ENCODE results near the gene SGCB. TPM values are rescaled to one million over a fixed set of nuclear protein-coding genes. Genes with fewer than 3 reads are reported as not detected.
"Not testable (repeated sequence)": the region's sequence is repeated elsewhere in the genome, so short reads cannot be mapped to it uniquely, and the experiment has no call there.

SGCB gene, protein sequence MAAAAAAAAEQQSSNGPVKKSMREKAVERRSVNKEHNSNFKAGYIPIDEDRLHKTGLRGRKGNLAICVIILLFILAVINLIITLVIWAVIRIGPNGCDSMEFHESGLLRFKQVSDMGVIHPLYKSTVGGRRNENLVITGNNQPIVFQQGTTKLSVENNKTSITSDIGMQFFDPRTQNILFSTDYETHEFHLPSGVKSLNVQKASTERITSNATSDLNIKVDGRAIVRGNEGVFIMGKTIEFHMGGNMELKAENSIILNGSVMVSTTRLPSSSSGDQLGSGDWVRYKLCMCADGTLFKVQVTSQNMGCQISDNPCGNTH
- 29.4 TPM for total RNA-seq

DNA sequence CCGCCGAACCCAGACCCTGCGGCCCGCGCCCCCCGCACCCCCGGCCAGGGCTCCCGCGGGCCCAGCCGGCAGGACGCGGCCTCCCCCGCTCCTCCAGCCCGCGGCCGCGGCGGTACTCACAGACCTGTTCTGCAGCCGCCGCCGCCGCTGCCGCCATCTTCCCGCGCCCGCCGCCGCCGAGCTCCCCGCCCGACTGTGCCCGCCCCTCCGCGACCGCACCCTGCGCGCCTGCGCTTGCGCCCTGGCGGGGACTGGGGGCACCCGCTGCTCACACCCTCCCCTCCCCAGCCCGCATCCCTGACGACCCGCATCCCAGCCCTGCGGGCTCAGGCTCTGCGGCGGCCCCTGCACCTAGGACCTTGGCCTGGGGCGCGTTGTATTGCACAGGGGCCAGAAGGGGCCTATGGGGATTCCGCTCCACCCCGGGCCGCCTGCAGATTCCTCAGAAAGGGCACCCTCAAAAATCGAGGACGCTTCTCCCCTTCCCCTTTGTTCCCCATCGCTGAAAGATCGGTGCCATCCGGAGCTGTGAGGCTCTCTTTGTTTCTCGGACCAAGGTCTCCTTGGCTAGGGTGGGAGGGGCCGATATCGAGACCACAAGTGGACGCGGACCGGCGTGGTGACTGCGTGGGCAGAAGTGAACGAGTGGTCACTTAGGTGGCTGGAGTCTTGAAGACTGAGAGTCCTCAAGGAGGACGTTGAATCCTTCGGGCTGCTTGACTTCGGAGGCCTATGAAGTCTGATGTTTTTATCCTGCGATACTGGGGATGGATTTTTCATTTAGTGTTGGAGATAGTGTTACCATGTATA, at the start of gene SGCB:
Gene SGCB (minus strand): TSS at position 197 of the 810 bp plus-strand sequence. CDS start 40 bp downstream, at position 157.
- peak; percentile 77 for DNase-seq (ENCODE audit: low spot score)

DNA sequence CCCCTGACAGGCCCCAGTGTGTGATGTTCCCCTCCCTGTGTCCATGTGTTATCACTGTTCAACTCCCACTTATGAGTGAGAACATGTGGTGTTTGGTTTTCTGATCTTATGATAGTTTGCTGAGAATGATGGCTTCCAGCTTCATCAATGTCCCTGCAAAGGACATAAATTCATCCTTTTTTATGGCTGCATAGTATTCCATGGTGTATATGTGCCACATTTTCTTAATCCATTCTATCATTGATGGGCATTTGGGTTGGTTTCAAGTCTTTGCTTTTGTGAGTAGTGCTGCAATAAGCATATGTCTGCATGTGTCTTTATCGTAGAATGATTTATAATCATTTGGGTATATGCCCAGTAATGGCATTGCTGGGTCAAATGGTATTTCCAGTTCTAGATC, 48.3 kb upstream of the SGCB start:
- DNase-seq (ENCODE audit: low spot score), result not testable (repeated sequence)

DNA sequence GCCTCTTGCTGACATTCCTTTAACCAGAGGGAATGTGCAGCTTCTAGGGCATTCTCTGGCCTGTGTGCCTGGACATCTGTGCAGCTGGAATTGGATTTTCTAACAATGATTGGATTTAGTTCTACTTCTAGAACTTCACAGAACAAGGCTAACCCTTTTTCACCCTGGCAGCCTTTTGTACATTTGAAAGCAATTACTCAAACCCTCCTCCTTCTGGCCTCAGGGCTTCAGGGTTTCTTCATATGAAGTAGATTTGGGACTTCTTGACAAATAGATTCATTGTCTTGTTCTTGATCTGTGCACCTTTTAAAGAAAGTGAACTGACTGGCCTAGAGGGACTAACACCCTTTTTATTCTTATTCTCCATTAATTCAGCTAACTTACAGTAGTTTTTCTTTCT, 43.1 kb upstream of the SGCB start:
- DNase-seq (ENCODE audit: low spot score), result no peak

DNA sequence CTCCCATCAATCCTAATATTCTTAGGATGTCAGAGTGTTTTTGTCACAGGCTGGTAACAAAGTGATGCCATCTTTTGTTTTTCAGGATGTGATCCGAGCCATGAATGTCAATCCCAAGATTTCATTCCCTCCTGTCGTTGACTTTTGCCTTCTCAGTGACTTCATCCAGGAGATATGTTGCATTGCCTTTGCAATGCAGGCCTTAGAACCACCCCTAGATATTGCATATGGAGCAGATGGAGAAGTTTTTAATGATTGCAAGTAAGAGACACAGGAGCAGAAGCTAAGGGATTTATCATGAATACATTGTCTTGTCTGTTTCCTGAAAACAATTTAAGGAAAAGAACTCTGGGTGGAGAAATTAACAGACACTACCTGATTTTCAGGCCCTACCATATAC, 41.6 kb upstream of the SGCB start:
- DNase-seq (ENCODE audit: low spot score), result no peak

- DNase-seq (ENCODE audit: low spot score), result no peak
Measured at GRCh38 chr4:52076731-52077130, 38.6 kb upstream of the SGCB start.

DNA sequence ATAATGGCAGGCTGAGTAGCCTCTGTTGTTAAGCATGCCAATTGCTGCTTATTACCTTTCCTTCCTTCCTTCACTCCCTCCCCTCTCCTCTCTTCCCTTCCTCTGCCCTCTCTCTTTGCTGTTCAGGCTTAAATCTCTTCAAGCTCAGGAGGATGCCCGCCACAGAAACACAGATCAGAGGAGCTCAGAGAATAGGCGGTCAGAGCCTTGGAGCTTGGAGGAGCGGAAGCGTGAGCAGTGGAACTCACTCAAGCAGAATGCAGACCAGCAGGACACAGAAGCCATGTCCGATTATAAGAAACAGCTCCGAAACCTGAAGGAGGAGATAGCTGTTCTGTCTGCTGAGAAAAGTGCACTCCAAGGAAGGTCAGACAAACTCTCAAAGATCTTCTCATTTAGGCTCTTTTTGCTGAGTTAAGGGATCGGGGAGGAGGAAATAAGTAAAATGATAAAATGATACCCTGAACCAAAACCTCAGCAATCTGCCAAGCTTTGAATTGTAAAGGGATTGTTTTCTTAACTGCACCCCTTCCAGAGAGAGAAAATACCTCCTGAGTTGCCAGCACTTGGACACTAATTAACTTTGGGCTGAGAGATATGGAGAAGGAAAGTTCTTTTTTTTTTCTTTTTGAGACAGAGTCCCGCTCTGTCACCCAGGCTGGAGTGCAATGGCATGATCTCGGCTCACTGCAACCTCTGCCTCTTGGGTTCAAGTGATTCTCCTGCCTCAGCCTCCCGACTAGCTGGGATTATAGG, 33.9 kb upstream of the SGCB start:
- DNase-seq (ENCODE audit: low spot score), result no peak

- DNase-seq (ENCODE audit: low spot score), result no peak
Measured at GRCh38 chr4:52069571-52069970, 31.5 kb upstream of the SGCB start.

- DNase-seq (ENCODE audit: low spot score), result no peak
Measured at GRCh38 chr4:52059372-52059771, 21.3 kb upstream of the SGCB start.

GRCh38 chr4:52058275-52058674, 20.2 kb upstream of the SGCB start:
- no peak for DNase-seq (ENCODE audit: low spot score)

GRCh38 chr4:52057196-52057595, 19.1 kb upstream of the SGCB start:
- DNase-seq (ENCODE audit: low spot score), result no peak

DNA sequence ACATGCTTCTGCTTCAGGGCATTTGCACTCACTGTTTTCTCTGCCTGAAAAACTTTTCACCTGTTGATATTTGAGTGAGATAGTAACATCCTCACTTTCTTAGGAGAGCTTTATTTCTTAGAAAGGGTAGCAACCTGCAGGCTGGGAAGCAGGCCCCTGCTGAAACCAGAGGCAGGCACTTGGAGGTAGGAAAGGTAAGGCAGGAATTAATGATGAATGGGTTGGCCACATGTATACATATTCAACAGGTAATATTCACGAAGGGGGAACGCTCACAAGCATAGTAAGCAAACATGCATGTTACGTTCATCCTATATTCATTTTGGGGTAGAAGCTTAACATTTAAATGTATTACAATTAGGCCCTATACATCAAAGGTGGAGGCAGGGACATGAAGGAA, 16.2 kb upstream of the SGCB start:
- DNase-seq (ENCODE audit: low spot score), result no peak

GRCh38 chr4:52052475-52052780, 14.3 kb upstream of the SGCB start:
- DNase-seq (ENCODE audit: low spot score), result no peak

GRCh38 chr4:52051615-52052474, 13.7 kb upstream of the SGCB start:
- DNase-seq (ENCODE audit: low spot score), result peak; percentile 81

- no peak for DNase-seq (ENCODE audit: low spot score)
Measured at GRCh38 chr4:52051213-52051614, 13.1 kb upstream of the SGCB start, which contains the start of gene SPATA18. Gene SPATA18, plus strand, starts transcription at chr4:52051304. Its CDS starts 401 bp downstream, at chr4:52051705.

- no peak for DNase-seq (ENCODE audit: low spot score)
Measured at GRCh38 chr4:52049266-52049665, 11.2 kb upstream of the SGCB start.

GRCh38 chr4:52045028-52045427, 6.9 kb upstream of the SGCB start:
- no peak for DNase-seq (ENCODE audit: low spot score)

GRCh38 chr4:52037689-52038102, 403 bp downstream of the SGCB start:
- DNase-seq (ENCODE audit: low spot score), result peak; percentile 49

GRCh38 chr4:52036886-52037530, 1.1 kb downstream of the SGCB start:
- no peak for DNase-seq (ENCODE audit: low spot score)

- no peak for DNase-seq (ENCODE audit: low spot score)
Measured at GRCh38 chr4:52035190-52035589, 2.9 kb downstream of the SGCB start.

DNA sequence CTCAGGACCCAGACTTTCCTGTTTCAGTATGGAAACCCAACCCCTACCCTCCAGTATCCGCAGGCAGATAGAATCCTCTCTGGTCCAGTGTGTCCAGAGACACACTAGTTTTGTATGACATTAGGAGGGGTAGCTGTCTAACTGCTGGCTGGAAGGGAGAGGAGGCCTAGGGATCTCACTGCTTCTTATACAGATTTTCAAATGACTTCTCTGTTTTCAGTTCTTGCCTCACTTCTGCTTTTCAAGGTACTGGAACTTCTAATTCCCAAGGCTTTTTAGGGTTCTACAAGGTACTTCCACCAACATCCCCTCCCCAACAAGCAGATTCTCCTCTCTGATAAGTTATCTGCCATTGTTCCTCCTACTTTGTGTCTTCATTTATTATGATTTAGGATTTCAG, 6.1 kb downstream of the SGCB start:
- DNase-seq (ENCODE audit: low spot score), result no peak

GRCh38 chr4:52028970-52029369, 9.1 kb downstream of the SGCB start:
- no peak for DNase-seq (ENCODE audit: low spot score)

Data from ureter (tissue), 1 donor.